A673 (cell line): Measurements from ENCODE around the gene TATDN2. TPM values are rescaled to one million over a fixed set of nuclear protein-coding genes. Genes with fewer than 3 reads are reported as not detected.

Experiments
- BruUV-seq: library from RNA; stranded (reverse); fragments of 400-500 nt; replicated peaks from 2 replicates; lab custom pipeline; 2021; lab: Mats Ljungman, UMichigan
- CTCF ChIA-PET: fragments of 300-600 bp; sonication (Branson Sonifier 250); formaldehyde crosslinking; loops from one replicate; lab custom pipeline; 2022; ENCODE audit warnings: antibody characterized with exemption; lab: Charles Lee
- POLR2A ChIA-PET: fragments of 300-600 bp; sonication (Branson Sonifier 250); formaldehyde crosslinking; loops from one replicate; lab custom pipeline; 2022; ENCODE audit warnings: antibody characterized with exemption; ENCODE audit not compliant: low non-redundant PET; lab: Charles Lee
- DNase-seq: peaks from one replicate; pipeline ENCODE4 v3.0.0-alpha.2; 2015; ENCODE audit warnings: low spot score
- H3K27ac ChIP-seq: fragments of 200-600 bp; sonication (generic); 2 replicates; pipeline ENCODE4 v1.5.1; 2016; ENCODE audit warnings: mixed run types, low read depth, mild to moderate bottlenecking, mixed read lengths, antibody characterized with exemption, low read length; ENCODE audit not compliant: poor library complexity, severe bottlenecking
- H3K27me3 ChIP-seq: fragments of 200-600 bp; sonication (generic); replicated peaks from 2 replicates; pipeline ENCODE4 v1.6.1; 2017; ENCODE audit warnings: mixed run types, low read depth, mild to moderate bottlenecking, mixed read lengths, antibody characterized with exemption, low read length; ENCODE audit not compliant: insufficient read depth, poor library complexity
- H3K36me3 ChIP-seq: fragments of 200-600 bp; sonication (generic); 2 replicates; pipeline ENCODE4 v1.6.1; 2016; ENCODE audit warnings: mixed run types, mild to moderate bottlenecking, mixed read lengths, antibody characterized with exemption, low read length; ENCODE audit not compliant: insufficient read depth, poor library complexity, severe bottlenecking
- H3K4me1 ChIP-seq: fragments of 200-600 bp; sonication (generic); 2 replicates; pipeline ENCODE4 v1.6.1; 2017; ENCODE audit warnings: mixed run types, mild to moderate bottlenecking, mixed read lengths, antibody characterized with exemption, low read length; ENCODE audit not compliant: insufficient read depth, poor library complexity, severe bottlenecking
- H3K4me3 ChIP-seq: fragments of 200-600 bp; sonication (generic); 2 replicates; pipeline ENCODE4 v1.5.1; 2016; ENCODE audit warnings: low read depth, mixed run types, mild to moderate bottlenecking, mixed read lengths, low read length; ENCODE audit not compliant: poor library complexity, severe bottlenecking
- H3K9me3 ChIP-seq: fragments of 200-600 bp; sonication (generic); 2 replicates; pipeline ENCODE4 v1.6.1; 2016; ENCODE audit warnings: mixed run types, low read depth, mild to moderate bottlenecking, mixed read lengths, antibody characterized with exemption, low read length; ENCODE audit not compliant: poor library complexity, severe bottlenecking
- CTCF ChIP-seq: fragments of 300-800, 200-600 bp; sonication (generic); conservative IDR thresholded peaks from 2 replicates; pipeline ENCODE4 v1.5.1; 2017; ENCODE audit warnings: low read depth, mild to moderate bottlenecking, antibody characterized with exemption, low read length, moderate library complexity, mixed read lengths
- EZH2 ChIP-seq: fragments of 200-600 bp; sonication (generic); IDR thresholded peaks from 2 replicates; pipeline ENCODE4 v1.6.1; 2017; ENCODE audit warnings: borderline replicate concordance, low read depth, mild to moderate bottlenecking, mixed read lengths, antibody characterized with exemption, low read length; ENCODE audit not compliant: poor library complexity, severe bottlenecking
- intact Hi-C: fragments of 100-400 bp; cut with micrococcal nuclease; formaldehyde crosslinking; loops from one replicate; pipeline ENCODE4 v1.10.0; 2022; ENCODE audit not compliant: unreplicated experiment
- total RNA-seq: library from RNA; stranded (reverse); gene quantifications from 2 replicates; pipeline ENCODE4 v1.2.3, GENCODE V29; 2021

TATDN2 gene
- total RNA-seq, 1 experiment from 2014 or later, result 42.0 TPM

GRCh38 chr3:10273702-10274305 is 25.5 kb downstream of the TATDN2 start:
- H3K4me1 ChIP-seq, result peaks cover 13% of the 10 kb centered on the region
- ChIA-PET POLR2A (no interaction called here), CTCF (no interaction called here)
- no TSS peak for BruUV-seq
- peaks cover 43% of the 10 kb centered on the region for H3K36me3 ChIP-seq
- DNase-seq, result no peak
- no peak overlapping the region for H3K27ac ChIP-seq
- TF ChIP-seq EZH2 (no peak), CTCF (no peak)
- intact Hi-C loops, result no loop called here
- no peak overlapping the region for H3K4me3 ChIP-seq
- no peaks in the 10 kb centered on the region for H3K9me3 ChIP-seq
- no peaks in the 10 kb centered on the region for H3K27me3 ChIP-seq

- TF ChIP-seq EZH2 (no peak), CTCF (no peak)
- no peak for DNase-seq
- BruUV-seq, result no TSS peak
- Histone ChIP-seq H3K36me3 (peaks cover 42% of the 10 kb centered on the region), H3K27me3 (no peaks in the 10 kb centered on the region), H3K27ac (no peak overlapping the region), H3K9me3 (no peaks in the 10 kb centered on the region), H3K4me1 (peaks cover 13% of the 10 kb centered on the region), H3K4me3 (no peak overlapping the region)
- ChIA-PET POLR2A (no interaction called here), CTCF (no interaction called here)
- intact Hi-C loops, result no loop called here
These were observed 26.3 kb downstream of the TATDN2 start for GRCh38 chr3:10274601-10275000.

- ChIA-PET CTCF (no interaction called here), POLR2A (no interaction called here)
- no peak overlapping the region for H3K27ac ChIP-seq
- H3K9me3 ChIP-seq, result no peaks in the 10 kb centered on the region
- BruUV-seq, result no TSS peak
- peaks cover 35% of the 10 kb centered on the region for H3K36me3 ChIP-seq
- H3K4me3 ChIP-seq, result no peak overlapping the region
- no peak for DNase-seq
- intact Hi-C loops, result no loop called here
- TF ChIP-seq EZH2 (no peak), CTCF (no peak)
- H3K27me3 ChIP-seq, result no peaks in the 10 kb centered on the region
- H3K4me1 ChIP-seq, result peaks cover 13% of the 10 kb centered on the region
These were observed 28.9 kb downstream of the TATDN2 start for GRCh38 chr3:10277115-10277625.
